Ammon's horn (tissue), 1 donor: ENCODE measurements around the gene KRT3.
"Not testable (repeated sequence)": the region's sequence is repeated elsewhere in the genome, so short reads cannot be mapped to it uniquely, and the experiment has no call there.

Experiments used
- DNase-seq: peaks from one replicate; pipeline ENCODE4 v3.0.0-alpha.2; 2016; ENCODE audit warnings: low spot score

The KRT3 gene

GRCh38 chr12:52760623-52761022 lies 35.3 kb downstream of the KRT3 start:
- DNase-seq: no peak

- DNase-seq: no peak
Observed at GRCh38 chr12:52759695-52760094, 36.2 kb downstream of the KRT3 start.

GRCh38 chr12:52759218-52759617 lies 36.7 kb downstream of the KRT3 start:
- no peak for DNase-seq

GRCh38 chr12:52757449-52758176 lies 38.3 kb downstream of the KRT3 start:
- DNase-seq: no peak

- no peak for DNase-seq
Observed at GRCh38 chr12:52756281-52756960, 39.5 kb downstream of the KRT3 start.

GRCh38 chr12:52755533-52755932 lies 40.4 kb downstream of the KRT3 start:
- DNase-seq: no peak

GRCh38 chr12:52754135-52754534 lies 41.8 kb downstream of the KRT3 start:
- DNase-seq: no peak

- DNase-seq: no peak
Observed at GRCh38 chr12:52753283-52753682, 42.6 kb downstream of the KRT3 start.

GRCh38 chr12:52752516-52752915 lies 43.4 kb downstream of the KRT3 start:
- DNase-seq: no peak

- no peak for DNase-seq
Observed at GRCh38 chr12:52751795-52752194, 44.1 kb downstream of the KRT3 start.

GRCh38 chr12:52750532-52750931 lies 45.4 kb downstream of the KRT3 start:
- not testable (repeated sequence) for DNase-seq

- DNase-seq: peak; percentile 7
Observed at GRCh38 chr12:52749827-52750226, 46.1 kb downstream of the KRT3 start.

- DNase-seq: no peak
Observed at GRCh38 chr12:52748578-52748977, 47.3 kb downstream of the KRT3 start.

GRCh38 chr12:52745554-52745953 lies 50.4 kb downstream of the KRT3 start:
- DNase-seq: no peak

GRCh38 chr12:52744493-52745156 lies 51.3 kb downstream of the KRT3 start:
- no peak for DNase-seq

- DNase-seq: no peak
Observed at GRCh38 chr12:52742822-52743457, 53.0 kb downstream of the KRT3 start.

GRCh38 chr12:52742196-52742580 lies 53.7 kb downstream of the KRT3 start:
- DNase-seq: no peak

- peak; percentile 7 for DNase-seq
Observed at GRCh38 chr12:52741375-52742195, 54.3 kb downstream of the KRT3 start.

- DNase-seq: peak; percentile 35
Observed at GRCh38 chr12:52740584-52740983, 55.3 kb downstream of the KRT3 start.

GRCh38 chr12:52739963-52740362 lies 56.0 kb downstream of the KRT3 start:
- DNase-seq: no peak
